Fibroblast of lung (primary cell): ENCODE results near the gene LELP1. TPM values are rescaled to one million over a fixed set of nuclear protein-coding genes. Genes with fewer than 3 reads are reported as not detected.

Experiments used
- DNase-seq, 2 donors: peaks; one replicate each; pipeline versions ENCODE4 v3.0.0 to v3.0.0-alpha.2; 2010; ENCODE audit warnings: low read depth in 2 of 2
- H2AFZ ChIP-seq: 2 replicates; pipeline ENCODE4 v1.5.1; 2012; ENCODE audit warnings: low read length, control low read depth, inconsistent platforms
- H3K27ac ChIP-seq: 2 replicates; pipeline ENCODE4 v1.5.1; 2011; ENCODE audit warnings: low read length, control low read depth; ENCODE audit not compliant: insufficient read depth
- H3K27me3 ChIP-seq: 2 replicates; pipeline ENCODE4 v1.5.1; 2011; ENCODE audit warnings: mild to moderate bottlenecking, low read length; ENCODE audit not compliant: control insufficient read depth, insufficient read depth
- H3K36me3 ChIP-seq: 2 replicates; pipeline ENCODE4 v1.5.1; 2011; ENCODE audit warnings: low read length; ENCODE audit not compliant: control insufficient read depth, insufficient read depth
- H3K4me1 ChIP-seq: 2 replicates; pipeline ENCODE4 v1.5.1; 2011; ENCODE audit warnings: low read length; ENCODE audit not compliant: control insufficient read depth, insufficient read depth; ENCODE audit errors: extremely low read depth
- H3K4me2 ChIP-seq: 2 replicates; pipeline ENCODE4 v1.5.1; 2011; ENCODE audit warnings: low read length, control low read depth; ENCODE audit not compliant: insufficient read depth; ENCODE audit errors: extremely low read depth
- H3K4me3 ChIP-seq, 4 experiments: fragments of 200-600 bp in 1 of 4; sonication (generic) in 1 of 4; replicated peaks in 1 of 4; 2 replicates each; pipeline ENCODE4 v1.5.1; 2011 to 2016; ENCODE audit warnings: low read length in 4 of 4, low read depth in 3 of 4, mild to moderate bottlenecking in 3 of 4, control low read depth in 2 of 4, inconsistent platforms in 1 of 4, mixed read lengths in 1 of 4; ENCODE audit not compliant: insufficient read depth in 1 of 4; ENCODE audit errors: control extremely low read depth in 1 of 4
- H3K79me2 ChIP-seq: 2 replicates; pipeline ENCODE4 v1.5.1; 2012; ENCODE audit warnings: mild to moderate bottlenecking, low read length, inconsistent platforms; ENCODE audit not compliant: control insufficient read depth, insufficient read depth
- H3K9ac ChIP-seq: 2 replicates; pipeline ENCODE4 v1.5.1; 2011; ENCODE audit warnings: mild to moderate bottlenecking, low read length, control low read depth; ENCODE audit not compliant: insufficient read depth
- H3K9me3 ChIP-seq: 2 replicates; pipeline ENCODE4 v1.5.1; 2012; ENCODE audit warnings: low read depth, low read length; ENCODE audit not compliant: control insufficient read depth, insufficient read depth
- H4K20me1 ChIP-seq: 2 replicates; pipeline ENCODE4 v1.5.1; 2011; ENCODE audit warnings: low read length; ENCODE audit not compliant: control insufficient read depth, insufficient read depth; ENCODE audit errors: extremely low read depth
- CTCF ChIP-seq, 2 donors: IDR thresholded peaks in 1 of 2; conservative IDR thresholded peaks in 1 of 2; 1 replicate in 1 of 2; 2 replicates in 1 of 2; pipeline ENCODE4 v1.5.1; 2011 to 2012; ENCODE audit warnings: low read length in 2 of 2, control low read depth in 1 of 2, inconsistent platforms in 1 of 2, low read depth in 1 of 2, mild to moderate bottlenecking in 1 of 2
- EZH2 ChIP-seq: IDR thresholded peaks from 2 replicates; pipeline ENCODE4 v1.5.1; 2012; ENCODE audit warnings: low read length, control low read depth, mild to moderate bottlenecking; ENCODE audit errors: missing control alignments
- polyA plus RNA-seq, 2 donors: library from polyadenylated mRNA; depleted of rRNA in 1 of 2; stranded (reverse) in 1 of 2; unstranded in 1 of 2; fragments of >200 nt; gene quantifications; 2 replicates each; pipeline ENCODE4 v1.2.1, GENCODE V29; 2011 to 2012; ENCODE audit warnings: missing spikeins in 1 of 2
- total RNA-seq: library from RNA; depleted of rRNA; stranded (reverse); fragments of >200 nt; gene quantifications from 2 replicates; pipeline ENCODE4 v1.2.1, GENCODE V29; 2014

The LELP1 gene
- total and polyA plus RNA-seq, 2 donors (not counting 1 experiment from before 2014, with no cell fraction given): not detected

- Histone ChIP-seq H3K9me3 (no peaks in the 10 kb centered on the region), H4K20me1 (no peaks in the 10 kb centered on the region), H3K9ac (no peak overlapping the region), H3K4me3 (no peak overlapping the region), H3K27ac (no peak overlapping the region), H3K4me2 (no peak overlapping the region), H3K4me1 (no peaks in the 10 kb centered on the region), H2AFZ (no peak overlapping the region), H3K79me2 (no peaks in the 10 kb centered on the region), H3K27me3 (no peaks in the 10 kb centered on the region), H3K36me3 (no peaks in the 10 kb centered on the region)
- DNase-seq: no peak
- no peak for TF ChIP-seq EZH2
- TF ChIP-seq CTCF (conservative IDR thresholded peaks at IDR 0.05 in 1 of 2, IDR thresholded peaks at IDR 0.05 in 1 of 2; ENCODE audit: low read depth in 1 of 2, low read length in 2 of 2): no peak
These were observed 42.2 kb downstream of the LELP1 start for GRCh38 chr1:153245466-153245865.

- Histone ChIP-seq H3K4me2 (no peak overlapping the region), H3K79me2 (no peaks in the 10 kb centered on the region), H3K9ac (no peak overlapping the region), H3K4me3 (no peak overlapping the region), H3K9me3 (no peaks in the 10 kb centered on the region), H3K27ac (no peak overlapping the region), H3K4me1 (no peaks in the 10 kb centered on the region), H4K20me1 (no peaks in the 10 kb centered on the region), H2AFZ (no peak overlapping the region), H3K27me3 (no peaks in the 10 kb centered on the region), H3K36me3 (no peaks in the 10 kb centered on the region)
- TF ChIP-seq CTCF (conservative IDR thresholded peaks at IDR 0.05 in 1 of 2, IDR thresholded peaks at IDR 0.05 in 1 of 2; ENCODE audit: low read depth in 1 of 2, low read length in 2 of 2): no peak
- no peak for TF ChIP-seq EZH2
- no peak for DNase-seq
These were observed 42.8 kb downstream of the LELP1 start for GRCh38 chr1:153246018-153246417.

- H3K27me3 ChIP-seq: no peaks in the 10 kb centered on the region
- H3K27ac ChIP-seq: no peak overlapping the region
- H4K20me1 ChIP-seq: no peaks in the 10 kb centered on the region
- H3K9me3 ChIP-seq: no peaks in the 10 kb centered on the region
- DNase-seq: no peak
- H3K4me1 ChIP-seq: no peaks in the 10 kb centered on the region
- H3K36me3 ChIP-seq: no peaks in the 10 kb centered on the region
- H2AFZ ChIP-seq: no peak overlapping the region
- no peak overlapping the region for H3K4me3 ChIP-seq
- no peaks in the 10 kb centered on the region for H3K79me2 ChIP-seq
- no peak overlapping the region for H3K4me2 ChIP-seq
- H3K9ac ChIP-seq: no peak overlapping the region
- TF ChIP-seq CTCF (conservative IDR thresholded peaks at IDR 0.05 in 1 of 2, IDR thresholded peaks at IDR 0.05 in 1 of 2; ENCODE audit: low read depth in 1 of 2, low read length in 2 of 2) (no peak), EZH2 (no peak)
These were observed 43.6 kb downstream of the LELP1 start for GRCh38 chr1:153246825-153247224.
